GM21576 (cell line): ENCODE data around the gene POC1A.
"Not testable (repeated sequence)": the region's sequence is repeated elsewhere in the genome, so short reads cannot be mapped to it uniquely, and the experiment has no call there.

Source experiments
- ATAC-seq: cut with Tn5 transposase; IDR thresholded peaks from one replicate; pipeline ENCODE4 v1.9.1; 2021; ENCODE audit warnings: mild to moderate bottlenecking, moderate library complexity; ENCODE audit not compliant: unreplicated experiment

POC1A gene

DNA sequence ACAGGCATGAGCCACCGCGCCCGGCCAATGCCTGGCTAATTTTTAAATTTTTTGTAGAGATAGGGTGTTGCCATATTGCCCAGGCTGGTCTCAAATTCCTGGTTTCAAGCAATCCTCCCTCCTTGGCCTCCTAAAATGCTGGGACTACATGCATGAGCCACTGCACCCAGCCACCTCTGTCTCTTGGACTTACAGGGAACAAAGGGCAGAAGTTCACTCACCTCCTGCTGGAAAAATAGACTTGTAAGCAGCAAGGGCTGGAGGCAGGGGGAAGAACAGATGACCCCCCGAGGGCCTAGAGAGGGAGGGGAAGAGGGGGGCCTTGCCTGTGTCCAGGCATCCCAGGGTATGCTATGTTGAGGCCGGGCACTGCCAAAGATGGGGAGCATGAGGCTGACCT is 120.0 kb downstream of the POC1A start:
- ATAC-seq: no peak

DNA sequence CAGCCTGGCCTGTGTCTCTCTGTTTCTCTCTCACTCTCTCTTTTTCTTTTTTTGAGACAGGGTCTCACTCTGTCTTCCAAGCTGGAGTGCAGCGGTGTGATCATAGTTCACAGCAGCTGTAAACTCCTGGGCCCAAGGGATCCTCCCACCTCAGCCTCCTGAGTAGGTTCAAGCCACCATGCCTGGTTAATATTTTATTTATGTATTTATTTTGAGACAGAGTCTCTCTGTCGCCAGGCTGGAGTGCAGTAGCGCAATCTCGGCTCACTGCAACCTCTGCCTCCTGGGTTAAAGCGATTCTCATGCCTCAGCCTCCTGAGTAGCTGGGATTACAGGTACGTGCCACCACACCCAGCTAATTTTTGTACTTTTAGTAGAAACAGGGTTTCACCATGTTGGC is 120.5 kb downstream of the POC1A start:
- ATAC-seq: not testable (repeated sequence)

DNA sequence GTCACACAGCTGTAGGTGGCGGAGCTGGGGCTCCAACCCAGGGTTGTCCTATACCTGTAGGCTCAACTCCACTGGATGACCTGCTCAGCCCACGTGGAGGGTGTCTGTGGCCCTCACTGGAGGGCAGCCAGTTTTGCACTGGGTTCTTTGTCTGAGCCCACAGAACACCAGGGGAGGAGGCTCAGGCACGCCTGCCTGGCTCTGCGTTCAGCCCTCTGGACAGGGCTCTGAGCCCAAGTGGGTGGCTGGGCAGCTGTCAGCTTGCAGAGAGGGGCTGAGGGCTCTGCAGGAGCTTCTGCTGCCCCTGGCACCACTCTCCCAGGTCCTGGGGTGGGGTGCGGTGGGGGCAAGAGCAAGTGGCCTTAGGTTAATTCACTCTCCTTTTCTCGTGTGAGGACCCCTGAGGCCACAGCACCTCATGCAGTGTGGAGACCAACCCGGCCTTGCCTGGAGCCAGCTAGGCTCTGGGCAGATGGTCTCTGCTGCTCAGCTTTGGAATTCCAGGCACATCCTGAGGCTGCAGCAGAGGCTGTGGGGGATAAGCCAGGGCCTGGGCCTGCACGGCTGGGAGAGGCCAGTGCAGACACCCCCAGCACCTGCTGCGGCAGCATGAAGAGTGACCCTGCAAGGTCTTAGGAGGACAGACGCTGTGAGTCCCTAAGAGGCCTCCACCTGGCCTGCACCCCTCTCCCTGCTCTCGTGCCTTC is 121.4 kb downstream of the POC1A start:
- ATAC-seq: no peak

DNA sequence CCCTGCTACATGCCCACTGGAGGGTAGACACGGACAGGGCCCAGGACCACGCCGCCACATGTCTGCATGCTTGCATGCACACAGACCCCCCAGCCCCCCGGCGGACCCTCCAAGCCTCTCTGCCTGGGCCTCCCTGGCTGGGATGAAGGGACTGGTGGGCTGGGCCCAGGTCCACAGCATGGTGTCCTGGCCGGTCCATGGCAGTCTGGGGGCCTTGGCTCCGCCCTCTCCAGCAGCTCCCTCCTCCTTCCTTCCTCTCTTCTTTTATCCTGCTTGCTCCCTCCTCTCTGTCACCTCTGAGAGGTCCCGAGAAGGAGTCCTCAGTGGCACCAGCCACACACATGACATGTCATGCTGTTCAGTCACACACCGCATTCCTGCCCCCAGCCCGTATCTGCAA is 122.3 kb downstream of the POC1A start:
- no peak for ATAC-seq

DNA sequence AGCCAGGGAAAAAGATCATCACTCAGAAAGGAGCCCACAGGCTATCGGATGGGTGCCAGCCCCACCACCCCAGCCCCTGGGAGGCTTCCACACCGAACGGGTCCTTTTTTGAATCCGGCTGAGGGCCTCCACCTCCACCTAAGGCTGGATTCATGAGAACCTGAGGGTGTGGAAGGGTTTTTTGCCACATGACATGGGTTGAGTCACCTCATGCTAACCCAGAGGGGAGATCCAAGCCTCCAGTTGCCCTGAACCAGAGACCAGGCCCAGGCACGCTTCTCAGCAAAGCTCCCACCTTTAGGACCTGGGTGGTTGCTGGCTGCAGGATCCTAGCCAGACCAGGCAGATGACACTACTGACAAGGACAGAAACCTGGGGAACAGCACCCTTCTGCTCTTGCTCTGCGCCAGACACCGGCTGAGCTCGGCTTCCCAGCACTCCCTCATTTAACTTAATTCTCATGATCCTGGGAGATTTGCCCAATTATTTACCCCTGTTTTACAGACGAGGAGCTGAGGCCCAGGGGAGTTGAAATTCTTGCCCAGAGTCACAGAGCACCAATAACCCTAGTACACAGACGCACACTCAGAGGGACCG is 123.4 kb downstream of the POC1A start:
- ATAC-seq: no peak

DNA sequence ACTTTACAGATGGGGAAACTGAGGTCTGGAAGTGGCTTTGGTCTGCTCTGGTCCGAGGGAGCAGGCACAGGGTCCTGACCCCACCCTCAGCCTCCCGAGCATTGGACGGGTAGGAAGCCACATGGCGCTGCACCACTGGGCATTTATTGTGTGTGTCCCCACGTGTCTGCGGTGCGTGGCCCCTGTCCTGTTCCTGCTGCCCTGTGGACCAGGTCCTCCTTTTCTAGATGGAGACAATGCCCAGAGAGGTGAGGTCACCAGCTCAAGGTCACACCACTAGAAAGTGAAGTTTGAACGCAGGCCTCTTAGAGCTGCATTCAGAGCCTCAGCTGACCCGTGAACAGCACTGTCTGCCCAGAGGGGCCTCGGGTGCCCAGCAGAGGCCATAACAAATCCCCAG is 124.7 kb downstream of the POC1A start:
- no peak for ATAC-seq

DNA sequence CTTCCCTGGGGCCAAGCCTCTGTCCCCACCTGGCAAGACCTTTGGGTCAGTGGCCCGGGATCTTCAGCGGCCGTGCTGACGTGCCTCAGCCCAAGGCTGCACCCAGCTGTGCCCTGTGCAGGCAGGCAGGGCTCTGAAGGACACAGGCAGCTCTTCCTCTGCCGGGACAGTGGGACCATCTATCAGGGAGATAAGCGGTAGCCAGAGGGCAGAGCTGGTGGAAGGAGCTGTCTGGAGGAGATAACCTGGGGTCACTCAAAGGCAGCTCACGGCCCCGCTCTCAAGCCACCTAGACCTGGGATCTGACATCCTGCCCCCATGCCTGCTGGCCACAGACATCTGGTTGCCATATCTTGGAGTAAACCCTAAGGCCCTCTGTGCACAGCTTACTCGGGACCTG is 125.2 kb downstream of the POC1A start:
- ATAC-seq: no peak

DNA sequence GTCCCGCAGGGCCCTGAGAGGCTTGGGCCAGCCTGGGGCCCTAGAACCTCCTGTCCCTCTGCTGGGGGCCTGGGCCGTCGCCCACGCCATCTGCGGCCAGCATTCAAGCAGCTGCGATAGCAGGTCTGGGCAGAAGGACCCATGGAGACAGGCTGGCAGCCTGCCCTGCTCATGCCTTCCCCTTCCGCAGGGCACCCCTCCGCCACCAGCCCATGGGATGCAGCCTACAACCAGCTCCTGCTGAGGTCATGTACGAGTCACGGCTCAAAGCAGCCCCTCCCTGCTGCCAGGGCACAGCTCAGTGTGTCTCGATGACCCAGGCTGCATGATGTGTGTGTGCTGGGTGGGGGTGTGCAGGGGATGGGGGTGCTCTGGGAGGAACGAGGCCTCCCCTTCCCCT is 125.7 kb downstream of the POC1A start:
- ATAC-seq: no peak

DNA sequence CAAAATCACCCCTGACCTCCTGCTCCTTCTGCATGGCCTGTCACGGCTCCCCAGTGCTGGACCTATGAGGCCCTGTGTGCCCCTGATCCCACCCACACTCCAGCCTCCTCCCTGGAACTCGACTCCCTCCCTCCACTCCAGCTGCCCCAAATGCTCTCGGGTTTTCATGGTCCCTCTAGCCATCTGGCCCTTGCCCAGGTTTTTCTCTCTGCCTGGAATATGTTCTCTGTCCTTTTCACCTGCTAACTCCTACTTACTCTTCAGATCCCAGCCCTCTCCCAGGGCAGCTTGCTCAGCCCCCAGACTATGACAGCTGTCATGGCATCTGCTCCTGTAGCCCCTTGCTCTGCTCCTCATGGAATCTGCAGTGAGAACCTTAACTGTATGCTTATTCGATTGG is 128.2 kb downstream of the POC1A start:
- ATAC-seq: no peak

DNA sequence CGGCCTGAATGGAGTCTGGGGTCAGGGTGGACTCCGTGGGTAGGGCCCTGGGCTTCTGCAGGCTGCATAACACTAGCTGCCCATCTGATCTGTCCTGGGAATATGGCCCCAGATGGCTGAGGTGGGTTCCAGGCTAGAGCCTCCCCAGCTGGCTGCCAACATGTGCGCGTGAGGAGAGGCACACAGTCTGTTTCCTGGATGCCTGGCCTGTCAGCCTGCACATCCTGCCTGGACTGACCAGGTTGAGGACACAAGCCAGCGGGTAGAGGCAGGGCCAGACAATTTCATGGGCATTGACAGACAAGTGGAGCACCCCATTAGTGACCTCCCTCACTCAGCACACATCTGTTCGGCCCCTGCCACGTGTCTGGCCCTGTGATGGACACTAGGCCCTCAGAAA is 128.8 kb downstream of the POC1A start:
- no peak for ATAC-seq
